ENCODE data around the gene VASP. TPM values are rescaled to one million over a fixed set of nuclear protein-coding genes. Genes with fewer than 3 reads are reported as not detected.

Gene VASP
- total and polyA plus RNA-seq, 10 donors, result 146 to 386 (median 199) TPM

DNA sequence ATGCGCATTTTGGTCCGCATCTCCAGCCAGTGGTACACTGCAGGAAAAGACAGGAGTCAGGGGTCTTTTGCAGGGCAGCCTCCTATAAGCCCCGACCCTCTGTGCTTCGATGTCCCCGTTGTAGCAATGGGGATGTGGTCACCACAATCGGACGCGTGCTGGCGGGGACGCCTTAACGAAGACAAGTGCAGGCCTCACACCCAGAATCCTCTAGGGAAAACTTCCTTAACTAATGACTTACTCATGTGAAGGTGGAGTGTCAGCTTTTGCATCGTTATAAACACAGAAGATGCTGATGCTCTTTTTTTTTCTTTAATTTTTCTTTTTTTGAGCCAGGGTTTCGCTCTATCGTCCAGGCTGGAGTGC lies 22.1 kb downstream of the VASP start:
- no peak for TF ChIP-seq POLR2A (IDR thresholded peaks at IDR 0.05)
- no peak for TF ChIP-seq POLR2AphosphoS5 (IDR thresholded peaks at IDR 0.05)
- Histone ChIP-seq H3K27ac (peak overlapping the region in 1 of 8 donors; percentile 17), H3K27me3 (replicated peaks in 1 of 7) (no peaks in the 10 kb centered on the region), H3K4me3 (peak overlapping the region in 2 of 8 donors; percentile 21 to 48), H3K36me3 (peaks cover 2 to 40% (median 34%) of the 10 kb centered on the region in 6 donors), H3K4me1 (peaks cover 8 to 57% (median 38%) of the 10 kb centered on the region in 6 donors), H3K9me3 (peaks cover 0 to 11% (median 3%) of the 10 kb centered on the region in 8 donors)
- DNase-seq, result no peak
- intact Hi-C loops (cut with DNase I; ENCODE audit: low total_unique reads), result no loop called here
- 33 to 46% (median 36%) methylated on average over 13 to 14 of the region's 14 CpGs for WGBS, 5 donors

DNA sequence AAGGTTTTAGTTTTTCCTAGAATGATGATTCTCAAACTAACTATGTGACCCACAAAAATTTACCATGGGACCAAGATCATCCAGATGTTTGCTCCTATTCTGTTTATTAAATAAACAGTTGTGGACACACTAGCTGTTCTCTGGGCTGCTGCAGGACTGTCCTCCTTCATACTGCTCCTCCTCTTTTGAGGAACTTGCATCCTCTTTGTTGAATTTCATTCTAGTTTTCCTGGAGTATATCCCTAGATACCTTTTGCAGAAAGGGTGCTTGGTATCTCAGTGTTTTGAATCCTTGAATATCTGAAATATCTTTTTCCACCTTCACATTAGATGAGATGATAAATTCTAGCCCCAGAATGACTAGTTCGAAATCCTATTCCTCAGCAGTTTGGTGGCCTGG lies 24.1 kb downstream of the VASP start:
- no peak for DNase-seq
- H3K9me3 ChIP-seq, result peaks cover 0 to 11% (median 3%) of the 10 kb centered on the region in 8 donors
- intact Hi-C loops (cut with DNase I; ENCODE audit: low total_unique reads), result no loop called here
- peaks cover 5 to 37% (median 25%) of the 10 kb centered on the region in 6 donors for H3K4me1 ChIP-seq
- H3K27me3 ChIP-seq (replicated peaks in 1 of 7), result no peaks in the 10 kb centered on the region
- H3K4me3 ChIP-seq, result no peak overlapping the region
- H3K36me3 ChIP-seq, result peaks cover 0 to 20% (median 14%) of the 10 kb centered on the region in 6 donors
- TF ChIP-seq, protein P1, sequence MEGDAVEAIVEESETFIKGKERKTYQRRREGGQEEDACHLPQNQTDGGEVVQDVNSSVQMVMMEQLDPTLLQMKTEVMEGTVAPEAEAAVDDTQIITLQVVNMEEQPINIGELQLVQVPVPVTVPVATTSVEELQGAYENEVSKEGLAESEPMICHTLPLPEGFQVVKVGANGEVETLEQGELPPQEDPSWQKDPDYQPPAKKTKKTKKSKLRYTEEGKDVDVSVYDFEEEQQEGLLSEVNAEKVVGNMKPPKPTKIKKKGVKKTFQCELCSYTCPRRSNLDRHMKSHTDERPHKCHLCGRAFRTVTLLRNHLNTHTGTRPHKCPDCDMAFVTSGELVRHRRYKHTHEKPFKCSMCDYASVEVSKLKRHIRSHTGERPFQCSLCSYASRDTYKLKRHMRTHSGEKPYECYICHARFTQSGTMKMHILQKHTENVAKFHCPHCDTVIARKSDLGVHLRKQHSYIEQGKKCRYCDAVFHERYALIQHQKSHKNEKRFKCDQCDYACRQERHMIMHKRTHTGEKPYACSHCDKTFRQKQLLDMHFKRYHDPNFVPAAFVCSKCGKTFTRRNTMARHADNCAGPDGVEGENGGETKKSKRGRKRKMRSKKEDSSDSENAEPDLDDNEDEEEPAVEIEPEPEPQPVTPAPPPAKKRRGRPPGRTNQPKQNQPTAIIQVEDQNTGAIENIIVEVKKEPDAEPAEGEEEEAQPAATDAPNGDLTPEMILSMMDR (IDR thresholded peaks at IDR 0.05 in 8 of 11, conservative IDR thresholded peaks at IDR 0.05 in 3 of 11), result no peak
- no peak for TF ChIP-seq POLR2AphosphoS5 (IDR thresholded peaks at IDR 0.05)
- WGBS, 5 donors, result 95 to 100% (median 100%) methylated on average over 1 of the region's 1 CpG
- no peak overlapping the region for H3K27ac ChIP-seq

DNA sequence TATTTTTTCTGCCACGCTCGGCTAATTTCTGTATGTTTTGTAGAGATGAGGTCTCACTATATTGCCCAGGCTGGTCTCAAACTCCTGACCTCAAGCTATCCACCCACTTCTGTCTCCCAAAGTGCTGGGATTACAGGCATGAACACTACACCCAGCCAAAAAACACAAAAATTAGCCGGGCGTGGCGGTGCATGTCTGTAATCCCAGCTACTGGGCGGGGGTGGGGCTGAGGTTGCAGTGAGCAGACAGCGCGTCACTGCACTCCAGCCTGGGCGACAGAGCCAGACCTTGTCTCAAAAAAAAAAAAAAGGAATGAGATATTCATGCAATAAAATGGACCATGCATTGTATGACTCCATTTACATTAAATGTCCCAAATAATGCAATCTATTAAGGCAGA lies 32.2 kb downstream of the VASP start:
- Histone ChIP-seq H3K4me3 (no peak overlapping the region), H3K27ac (no peak overlapping the region), H3K9me3 (peaks cover 0 to 13% (median 9%) of the 10 kb centered on the region in 8 donors), H3K27me3 (replicated peaks in 1 of 7) (no peaks in the 10 kb centered on the region), H3K36me3 (no peaks in the 10 kb centered on the region), H3K4me1 (peaks cover 0 to 18% (median 12%) of the 10 kb centered on the region in 6 donors)
- TF ChIP-seq POLR2A (IDR thresholded peaks at IDR 0.05) (no peak), POLR2AphosphoS5 (IDR thresholded peaks at IDR 0.05) (no peak)
- TF ChIP-seq, protein P1 (IDR thresholded peaks at IDR 0.05 in 8 of 11, conservative IDR thresholded peaks at IDR 0.05 in 3 of 11), result no peak
- intact Hi-C loops (cut with DNase I; ENCODE audit: low total_unique reads), result no loop called here
- DNase-seq, result no peak
- WGBS, 5 donors, result 89 to 97% (median 96%) methylated on average over 9 of the region's 9 CpGs

DNA sequence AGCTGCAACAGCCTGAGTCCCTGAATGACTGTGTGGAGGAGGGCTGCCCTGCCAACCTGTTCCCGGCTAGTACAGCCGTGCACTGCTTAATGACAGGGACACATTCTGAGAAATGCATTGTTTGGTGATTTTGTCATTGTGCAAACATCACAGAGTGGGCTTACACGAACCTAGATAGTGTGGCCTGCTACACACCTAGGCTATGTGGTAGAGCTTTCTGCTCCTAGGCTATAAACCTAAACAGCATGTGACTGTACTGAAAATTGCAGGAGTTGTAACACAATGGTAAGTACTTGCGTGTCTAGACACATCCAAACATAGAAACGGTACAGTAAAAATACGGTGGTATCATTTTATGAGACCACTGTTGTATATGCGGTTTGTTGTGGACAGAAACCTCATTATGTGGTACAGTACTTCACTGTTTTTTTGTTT lies 35.0 kb downstream of the VASP start:
- DNase-seq, result no peak

More for the DNA sequence above, 35.0 kb downstream of the VASP start:
- 75 to 96% (median 84%) methylated on average over 7 of the region's 7 CpGs for WGBS, 5 donors
- intact Hi-C loops (cut with DNase I; ENCODE audit: low total_unique reads), result no loop called here
- H3K27me3 ChIP-seq (replicated peaks in 1 of 7), result no peaks in the 10 kb centered on the region
- H3K4me1 ChIP-seq, result peaks cover 0 to 33% (median 20%) of the 10 kb centered on the region in 6 donors
- no peak overlapping the region for H3K27ac ChIP-seq
- H3K36me3 ChIP-seq, result no peaks in the 10 kb centered on the region
- peaks cover 0 to 13% (median 9%) of the 10 kb centered on the region in 8 donors for H3K9me3 ChIP-seq
- no peak for TF ChIP-seq POLR2A (IDR thresholded peaks at IDR 0.05)
- TF ChIP-seq, protein P1 (IDR thresholded peaks at IDR 0.05 in 8 of 11, conservative IDR thresholded peaks at IDR 0.05 in 3 of 11), result no peak
- no peak for TF ChIP-seq POLR2AphosphoS5 (IDR thresholded peaks at IDR 0.05)
- no peak overlapping the region for H3K4me3 ChIP-seq

Data from spleen (tissue), 11 donors.